Right kidney (tissue), 1 donor: ENCODE measurements around the gene PLIN5.
"Not testable (repeated sequence)": the region's sequence is repeated elsewhere in the genome, so short reads cannot be mapped to it uniquely, and the experiment has no call there.

Experiments used
- DNase-seq: peaks from one replicate; pipeline ENCODE4 v3.0.0-alpha.2; 2016

Gene PLIN5

DNA sequence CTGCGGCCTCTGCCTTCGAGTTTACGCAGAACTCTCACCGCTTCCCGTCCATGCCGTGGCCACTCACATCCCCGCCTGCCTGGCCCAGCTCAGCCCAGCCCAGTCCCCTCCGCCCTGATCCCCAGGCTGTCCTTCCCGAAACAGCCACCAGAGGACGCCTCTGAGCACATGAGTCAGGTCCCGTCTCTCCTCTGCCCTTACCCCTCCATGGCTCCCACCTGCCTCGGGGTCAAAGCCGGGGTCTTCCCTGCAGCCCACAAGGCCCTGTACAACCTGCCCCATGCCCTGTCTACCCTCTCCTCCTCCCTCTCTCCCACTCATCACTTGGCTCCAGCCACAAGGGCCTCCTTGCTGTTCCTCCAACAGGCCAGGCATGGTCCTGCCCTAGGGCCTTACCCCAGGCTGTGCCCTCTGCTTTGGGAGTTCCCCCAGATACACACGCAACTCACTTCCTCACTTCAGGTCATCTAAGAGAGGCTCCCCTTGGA, 32.6 kb upstream of the PLIN5 start:
- DNase-seq, result no peak

DNA sequence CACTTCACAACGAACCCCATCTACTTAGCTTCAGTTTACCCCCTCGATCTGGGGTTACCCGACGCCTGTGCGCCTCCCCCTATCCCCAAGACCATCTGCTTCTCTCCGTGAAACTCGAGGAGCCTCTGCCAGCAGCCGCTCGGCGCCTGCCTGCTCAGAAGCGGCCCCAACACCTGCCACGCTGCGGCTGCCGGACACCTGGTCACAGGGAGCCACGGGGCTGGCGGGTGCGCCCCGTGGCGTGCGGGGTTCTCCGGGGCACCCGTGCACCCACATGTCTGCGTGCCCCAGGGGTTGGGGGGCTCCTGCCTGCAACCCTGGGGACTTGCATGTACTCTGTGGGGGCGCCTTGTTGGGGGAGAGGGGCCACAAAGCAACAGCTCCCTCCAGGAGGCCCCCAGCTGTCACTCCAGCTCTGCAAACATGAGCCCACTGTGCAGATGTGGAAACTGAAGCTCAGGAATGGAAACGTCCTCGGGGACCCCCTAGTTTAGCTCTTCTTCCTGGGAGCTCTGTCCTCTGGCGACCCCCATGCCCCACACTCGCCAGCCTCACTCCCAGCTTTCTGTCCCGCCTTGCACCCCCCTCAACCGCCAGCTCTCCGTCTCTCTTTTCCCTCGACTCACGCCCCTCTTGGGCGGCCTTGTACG, 31.5 kb upstream of the PLIN5 start:
- no peak for DNase-seq

DNA sequence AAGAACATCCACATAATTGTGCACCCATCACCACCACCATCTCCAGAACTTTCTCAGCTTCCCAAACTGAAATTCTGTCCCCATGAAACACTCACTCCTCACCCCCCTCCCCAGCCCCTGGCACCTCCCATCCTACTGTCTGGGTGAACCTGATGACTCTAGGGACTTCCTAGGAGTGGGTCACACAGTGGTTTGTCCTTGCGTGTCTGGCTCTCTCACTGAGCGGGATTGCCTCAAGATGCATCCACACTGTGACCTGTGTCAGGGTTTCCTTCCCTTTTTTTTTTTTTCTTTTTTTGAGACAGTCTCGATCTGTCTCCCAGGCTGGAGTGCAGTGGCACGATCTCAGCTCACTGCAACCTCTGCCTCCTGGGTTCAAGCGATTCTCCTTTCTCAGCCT, 28.5 kb upstream of the PLIN5 start:
- not testable (repeated sequence) for DNase-seq

DNA sequence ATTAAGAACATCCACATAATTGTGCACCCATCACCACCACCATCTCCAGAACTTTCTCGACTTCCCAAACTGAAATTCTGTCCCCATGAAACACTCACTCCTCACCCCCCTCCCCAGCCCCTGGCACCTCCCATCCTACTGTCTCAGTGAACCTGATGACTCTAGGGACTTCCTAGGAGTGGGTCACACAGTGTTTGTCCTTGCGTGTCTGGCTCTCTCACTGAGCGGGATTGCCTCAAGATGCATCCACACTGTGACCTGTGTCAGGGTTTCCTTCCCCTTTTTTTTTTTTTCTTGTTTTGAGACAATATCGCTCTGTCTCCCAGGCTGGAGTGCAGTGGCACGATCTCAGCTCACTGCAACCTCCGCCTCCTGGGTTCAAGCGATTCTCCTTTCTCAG, 27.1 kb upstream of the PLIN5 start:
- DNase-seq, result not testable (repeated sequence)

DNA sequence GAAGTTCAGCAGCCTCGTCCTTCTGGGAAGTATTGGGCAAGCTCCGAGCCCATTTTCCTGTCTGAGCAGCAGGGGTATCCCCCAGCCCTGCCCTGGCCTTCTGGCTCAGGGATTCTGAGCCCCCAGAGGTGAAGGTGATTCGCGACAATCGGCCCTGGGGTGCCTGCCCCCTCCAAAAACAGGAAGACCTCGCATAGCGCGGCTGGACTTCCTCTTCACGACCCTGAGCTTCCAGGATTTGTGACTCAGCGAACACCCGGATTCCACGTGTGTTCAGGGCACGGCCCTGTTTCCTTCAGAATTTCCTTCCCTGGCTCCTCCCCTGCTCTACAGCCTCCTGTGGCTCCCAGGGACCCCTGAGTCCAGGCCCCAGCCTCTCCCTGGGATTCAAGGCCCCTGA, 24.5 kb upstream of the PLIN5 start, which contains the start of gene SEMA6B:
Gene SEMA6B (minus strand): TSS at position 116 of the 400 bp plus-strand sequence. CDS start 1,227 bp downstream, outside the sequence.
- DNase-seq, result no peak

DNA sequence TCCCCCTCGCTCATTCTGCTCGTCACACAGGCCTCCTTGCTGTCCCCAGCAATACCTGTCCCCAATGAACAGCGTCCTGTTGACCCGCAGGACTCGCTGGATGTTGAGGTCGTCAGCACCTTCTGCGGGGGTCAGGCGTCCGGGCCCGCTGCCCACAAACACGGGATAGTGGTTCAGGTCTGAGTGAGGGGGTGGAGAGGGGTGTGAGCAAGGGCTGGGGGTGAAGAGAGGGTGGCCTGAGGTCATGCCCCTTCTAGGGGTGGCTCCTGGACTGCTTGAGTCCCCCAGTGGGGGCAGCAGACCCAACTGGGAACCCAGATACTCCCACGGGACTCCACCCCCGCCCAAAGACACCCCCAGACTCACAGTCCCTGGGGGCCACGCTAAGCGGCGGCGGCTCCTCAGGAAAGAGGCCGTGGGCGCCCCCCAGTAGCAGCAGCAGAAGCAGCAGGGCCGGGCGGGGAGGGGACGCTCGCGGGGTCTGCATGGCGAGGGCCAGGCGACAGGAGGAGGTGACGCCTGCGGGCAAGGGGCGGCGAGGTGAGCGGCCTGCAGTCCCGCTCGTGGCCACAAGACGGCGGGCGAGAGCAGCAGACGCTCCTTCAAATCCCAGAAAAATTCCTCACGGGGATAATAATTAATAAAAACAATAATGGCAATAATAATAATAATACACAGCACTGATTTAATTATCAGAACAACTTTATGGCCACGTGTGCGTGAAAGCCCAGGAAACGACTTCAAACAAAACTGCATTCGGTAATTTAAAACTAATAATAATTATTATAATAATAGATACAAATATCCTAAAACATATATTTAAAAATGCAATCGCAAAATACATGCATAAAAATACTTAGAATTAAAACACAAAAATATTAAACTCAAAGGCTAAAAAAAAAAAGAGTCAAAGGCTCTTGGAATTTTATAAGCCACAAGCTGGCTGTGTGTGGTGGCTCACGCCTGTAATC, 23.2 kb upstream of the PLIN5 start:
- no peak for DNase-seq

DNA sequence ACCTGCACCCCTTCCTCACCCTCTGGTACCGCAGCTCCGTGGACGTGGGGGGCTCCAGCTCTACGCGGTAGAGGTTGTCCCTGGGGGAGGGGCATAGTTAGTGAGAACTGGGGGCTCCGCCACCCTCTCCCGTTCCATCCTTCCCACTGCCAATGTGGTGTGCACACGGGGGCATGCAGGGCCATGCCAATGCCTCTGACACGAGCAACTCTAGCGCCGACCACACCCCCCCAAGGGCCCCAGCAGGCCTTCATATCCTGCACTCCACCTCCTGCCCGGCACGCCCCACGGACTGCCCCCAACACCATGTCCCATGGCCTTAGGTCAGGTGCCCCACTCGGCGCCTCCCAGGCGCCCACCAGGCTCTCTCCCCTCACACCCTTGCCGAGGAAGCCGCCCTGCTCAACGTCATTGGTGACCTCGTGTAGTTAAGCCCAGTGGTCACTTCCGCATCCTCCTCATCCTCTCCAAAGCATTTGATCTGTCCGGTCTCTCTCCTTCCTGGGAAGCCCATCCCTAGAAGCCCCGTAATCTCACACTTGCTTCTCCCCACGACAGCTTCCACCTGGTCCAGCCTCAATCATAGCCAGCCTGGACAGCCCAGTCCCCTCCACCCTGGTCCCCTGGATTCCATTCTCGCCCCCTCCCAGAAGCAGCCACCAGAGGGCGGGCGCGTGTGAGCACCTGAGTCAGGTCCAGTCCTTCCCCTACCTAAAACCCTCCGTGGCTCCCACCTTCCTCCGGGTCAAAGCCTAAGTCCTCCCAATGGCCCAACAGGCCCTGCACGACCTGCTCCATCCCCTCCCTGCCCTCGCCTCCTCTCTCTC, 22.3 kb upstream of the PLIN5 start:
- DNase-seq, result no peak

DNA sequence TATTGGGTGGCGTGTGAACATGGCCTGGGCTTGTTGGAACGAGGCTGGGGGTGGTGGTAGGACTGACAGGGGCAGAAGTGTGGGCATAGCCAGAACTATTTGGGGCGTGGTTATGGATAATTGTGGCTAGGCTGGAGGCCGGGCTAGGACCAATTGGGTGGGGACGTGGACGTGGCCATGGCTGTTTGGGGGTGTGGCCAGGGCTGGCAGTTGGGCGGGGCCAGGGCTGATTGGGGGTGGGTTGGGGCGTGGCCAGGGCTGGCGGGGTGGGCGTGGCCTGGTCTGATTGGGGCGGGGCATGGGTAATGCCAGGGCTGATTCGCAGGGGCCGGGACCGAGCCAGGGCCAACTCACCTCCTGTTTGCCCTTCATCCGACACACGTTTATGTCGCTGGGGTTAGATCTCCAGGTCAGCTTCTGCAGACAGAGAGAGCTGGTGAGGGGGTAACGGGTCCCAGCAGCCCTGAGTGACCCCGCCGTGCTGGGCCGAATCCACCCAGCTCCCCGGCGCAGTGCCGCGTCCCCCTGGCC, 21.6 kb upstream of the PLIN5 start:
- DNase-seq, result no peak

DNA sequence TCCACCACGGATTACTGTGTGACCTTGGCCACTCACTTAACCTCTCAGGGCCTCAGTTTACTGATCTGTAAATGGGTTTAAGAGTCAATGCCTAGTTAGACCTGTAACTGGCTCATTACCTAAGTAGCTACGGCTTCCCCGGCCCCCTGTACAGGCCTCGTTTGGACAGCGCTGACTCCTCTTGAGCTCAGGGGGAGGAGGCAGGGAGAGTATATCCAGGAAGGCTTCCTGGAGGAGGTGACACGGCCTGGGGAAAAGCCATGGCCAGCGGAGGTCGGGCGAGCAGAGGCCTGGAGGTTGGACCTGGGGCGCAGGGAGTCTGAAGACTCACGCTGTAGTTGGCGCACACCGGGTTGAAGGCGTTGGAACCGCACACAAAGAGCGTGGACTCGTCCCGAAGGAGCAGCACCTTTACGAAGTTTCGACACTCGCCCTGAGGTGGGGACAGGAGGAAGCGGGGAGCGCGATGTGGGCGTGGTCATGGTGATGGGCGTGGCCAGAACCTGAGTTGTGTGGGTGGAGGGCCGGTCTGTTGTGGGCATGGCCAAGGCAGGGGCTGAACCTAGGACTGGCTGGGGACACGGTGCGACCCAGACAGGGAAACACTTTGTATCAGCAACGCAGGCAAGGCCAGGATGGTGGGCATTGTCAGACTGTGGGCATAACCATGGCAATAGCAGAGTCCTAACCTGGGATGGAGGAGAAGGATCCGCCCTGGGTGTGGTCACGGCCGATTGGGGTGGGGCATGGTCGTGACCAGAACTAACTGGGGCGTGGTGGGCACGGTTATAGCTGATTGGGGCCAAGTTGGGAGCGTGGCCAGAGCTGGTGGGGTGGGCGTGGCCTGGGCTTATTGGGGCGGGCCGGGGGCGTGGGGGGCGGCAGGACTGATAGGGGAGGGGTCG, 20.9 kb upstream of the PLIN5 start:
- no peak for DNase-seq

DNA sequence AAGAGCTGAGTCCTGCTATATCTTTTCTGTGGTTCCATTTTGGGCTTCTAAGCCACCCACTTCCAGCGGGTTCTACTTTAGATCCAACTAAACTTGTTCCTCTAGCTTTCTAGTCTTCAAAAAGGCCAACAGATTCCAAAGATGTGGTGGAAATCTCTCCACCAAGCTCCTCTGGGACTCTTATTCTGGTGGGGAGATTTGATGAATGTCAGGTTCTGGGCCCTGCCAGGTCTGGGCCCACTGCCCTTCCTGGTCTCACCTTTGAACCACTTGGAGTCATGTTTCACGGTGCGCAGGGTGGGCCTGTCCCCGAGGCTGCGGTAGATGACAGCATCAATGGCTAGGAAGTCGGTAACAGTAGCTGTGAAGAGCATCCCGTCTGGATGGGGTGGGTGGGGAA, 19.7 kb upstream of the PLIN5 start:
- no peak for DNase-seq

DNA sequence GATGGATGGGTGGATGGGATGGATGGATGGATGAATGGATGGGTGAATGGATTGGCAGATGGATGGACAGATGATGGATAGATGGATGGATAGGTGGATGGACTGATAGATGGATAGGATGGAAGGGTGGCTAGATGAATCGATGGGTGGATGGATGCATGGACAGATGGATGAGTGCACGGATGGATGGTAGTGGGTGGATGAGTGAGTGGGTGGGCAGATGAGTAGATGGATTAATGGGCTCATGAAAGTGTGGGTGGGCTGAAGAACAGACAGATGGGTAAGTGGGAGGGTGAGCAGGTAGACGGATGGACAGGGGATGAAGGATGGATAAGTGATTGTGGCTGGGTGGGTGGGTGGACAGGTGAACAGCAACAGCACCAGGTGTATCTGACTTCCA, 18.8 kb upstream of the PLIN5 start:
- DNase-seq, result no peak

DNA sequence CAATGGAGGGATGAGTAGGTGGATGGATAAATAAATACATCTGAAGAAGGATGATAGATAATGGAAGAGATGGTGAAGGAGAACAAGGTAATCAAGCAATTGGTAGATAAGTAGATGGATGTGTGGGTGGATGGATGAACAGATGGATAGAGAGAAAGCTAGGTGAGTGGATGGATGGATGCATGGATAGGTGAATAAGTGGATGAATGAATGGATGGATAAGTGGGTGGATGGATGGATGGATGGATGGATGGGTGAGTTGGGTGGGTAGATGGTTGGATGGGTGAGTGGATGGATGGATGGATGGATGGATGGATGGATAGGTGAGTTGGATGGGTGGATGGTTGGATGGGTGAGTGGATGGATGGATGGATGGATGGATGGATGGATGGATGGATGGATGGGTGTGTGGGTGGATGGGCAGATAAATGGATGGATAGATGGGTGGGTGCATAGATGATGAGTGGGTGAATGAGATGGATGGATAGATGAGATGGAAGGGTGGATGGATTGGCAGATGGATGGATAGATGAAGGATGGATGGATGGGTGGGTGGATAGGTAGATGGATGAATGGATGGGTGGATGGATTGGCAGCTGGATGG, 18.2 kb upstream of the PLIN5 start:
- DNase-seq, result no peak

DNA sequence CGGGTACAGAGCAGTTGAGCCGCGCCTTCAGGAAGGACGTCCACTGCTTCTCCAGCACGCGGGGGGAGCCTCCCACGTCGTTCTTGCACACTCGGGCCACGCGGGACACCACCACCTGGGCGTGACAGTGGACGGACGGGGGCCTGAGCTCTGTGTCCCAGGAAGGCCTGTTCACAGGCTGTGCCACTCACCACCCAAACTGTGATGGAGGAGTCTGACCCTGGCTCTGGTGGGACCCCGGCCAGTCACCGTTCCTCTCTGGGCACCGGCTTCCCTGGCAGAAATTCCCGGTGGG, 17.4 kb upstream of the PLIN5 start:
- DNase-seq, result no peak

DNA sequence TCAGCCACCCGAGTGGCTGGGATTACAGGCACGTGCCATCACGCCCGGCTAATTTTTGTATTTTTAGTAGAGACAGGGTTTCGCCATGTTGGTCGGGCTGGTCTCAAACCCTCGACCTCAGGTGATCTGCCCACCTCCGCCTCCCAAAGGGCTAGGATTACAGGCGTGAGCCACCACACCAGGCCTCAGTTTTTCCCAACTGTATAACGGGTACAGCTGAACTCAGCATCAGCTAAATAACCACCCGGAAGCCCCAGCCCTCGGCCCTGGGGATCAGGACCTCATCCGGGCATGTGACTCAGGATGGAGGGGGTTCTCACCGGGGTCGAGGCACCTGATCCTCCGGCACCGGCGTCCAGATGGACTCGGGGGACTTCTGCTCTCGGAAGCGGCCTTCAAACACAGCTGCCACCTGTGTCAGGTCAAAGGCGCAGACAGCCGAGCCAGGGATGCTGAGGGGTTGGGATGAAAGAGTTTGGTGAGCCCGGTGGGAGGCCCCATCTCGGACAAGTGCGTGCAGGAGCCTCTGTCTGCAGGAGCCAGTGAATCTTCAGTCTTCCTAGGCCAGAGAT, 15.5 kb upstream of the PLIN5 start:
- no peak for DNase-seq

DNA sequence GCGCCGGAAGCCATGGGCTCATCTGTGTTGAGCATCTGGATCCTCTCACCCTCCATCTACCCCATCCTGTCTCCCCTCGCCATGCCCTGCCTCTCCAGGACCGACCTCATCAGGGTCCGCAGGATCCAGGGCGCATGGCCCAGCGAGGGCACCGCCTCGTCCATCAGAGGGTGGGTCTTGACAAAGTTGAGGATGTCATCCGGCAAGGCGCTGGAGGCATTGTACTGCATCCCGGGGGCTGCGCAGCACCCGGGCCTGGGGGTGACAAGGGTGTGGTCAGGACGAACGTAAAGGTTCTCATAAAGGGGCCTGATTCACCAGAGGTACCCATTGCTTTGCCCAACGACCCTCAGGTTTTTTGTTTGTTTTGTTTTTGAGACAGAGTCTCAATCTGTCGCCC, 15.0 kb upstream of the PLIN5 start:
- DNase-seq, result no peak

DNA sequence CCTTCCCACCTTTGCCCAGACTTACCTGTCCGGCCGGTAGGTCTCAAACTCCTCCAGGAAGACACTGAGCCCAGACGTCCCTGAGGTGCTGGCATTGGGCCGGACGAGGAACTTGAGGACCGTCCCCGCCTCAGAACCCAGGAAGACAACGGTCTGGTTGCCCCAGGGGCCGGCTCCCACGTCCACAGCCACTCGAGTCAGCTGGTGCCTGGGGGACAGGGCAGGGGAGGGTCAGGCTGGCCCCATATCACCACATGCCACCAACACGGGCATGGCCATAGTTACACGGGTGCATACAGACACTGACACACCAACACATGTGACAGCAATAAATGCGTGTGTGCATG, 13.2 kb upstream of the PLIN5 start:
- DNase-seq, result no peak

DNA sequence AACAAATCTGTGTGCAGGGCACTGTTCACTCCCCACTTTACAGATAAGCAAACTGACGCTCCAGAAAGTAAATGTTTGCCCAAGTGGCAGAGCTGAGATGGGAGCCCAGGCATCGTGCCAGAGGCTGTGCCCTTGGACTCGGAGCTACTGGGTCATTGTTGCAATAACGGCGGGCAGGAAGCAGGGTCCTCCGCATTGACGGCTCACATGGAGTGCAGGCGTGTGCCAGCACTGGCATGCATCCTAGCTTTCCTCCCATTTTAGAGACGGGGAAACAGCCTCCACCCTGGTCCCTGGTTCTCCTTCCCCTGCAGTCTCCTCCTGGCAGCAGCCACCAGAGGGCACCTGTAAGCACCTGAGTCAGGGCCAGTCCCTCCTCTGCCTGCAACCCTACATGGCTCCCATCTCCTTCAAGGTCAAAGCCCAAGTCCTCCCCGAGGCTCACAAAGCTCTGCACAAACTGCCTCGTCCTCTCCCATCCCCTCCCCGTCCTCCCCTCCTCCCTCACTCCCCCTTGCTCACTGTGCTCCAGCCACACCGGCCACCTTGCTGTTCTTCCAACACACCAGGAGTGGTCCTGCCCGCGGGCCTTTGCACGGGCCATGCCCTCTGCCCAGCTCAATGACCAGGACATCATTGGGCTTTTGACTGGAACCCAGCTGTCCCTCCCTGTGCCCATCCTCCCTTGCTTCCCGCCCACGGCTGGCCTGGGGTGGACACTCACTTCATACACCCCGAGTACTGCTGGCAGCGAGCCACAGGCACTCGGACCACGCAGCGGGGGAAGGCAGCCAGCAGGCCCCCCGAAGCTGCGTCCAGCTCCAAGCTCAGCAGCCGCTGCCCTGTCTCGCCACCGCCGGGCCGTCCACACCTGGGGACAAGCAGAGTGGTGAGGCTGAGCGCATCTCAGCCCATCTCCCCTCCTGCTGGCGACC, 12.5 kb upstream of the PLIN5 start:
- DNase-seq, result no peak

DNA sequence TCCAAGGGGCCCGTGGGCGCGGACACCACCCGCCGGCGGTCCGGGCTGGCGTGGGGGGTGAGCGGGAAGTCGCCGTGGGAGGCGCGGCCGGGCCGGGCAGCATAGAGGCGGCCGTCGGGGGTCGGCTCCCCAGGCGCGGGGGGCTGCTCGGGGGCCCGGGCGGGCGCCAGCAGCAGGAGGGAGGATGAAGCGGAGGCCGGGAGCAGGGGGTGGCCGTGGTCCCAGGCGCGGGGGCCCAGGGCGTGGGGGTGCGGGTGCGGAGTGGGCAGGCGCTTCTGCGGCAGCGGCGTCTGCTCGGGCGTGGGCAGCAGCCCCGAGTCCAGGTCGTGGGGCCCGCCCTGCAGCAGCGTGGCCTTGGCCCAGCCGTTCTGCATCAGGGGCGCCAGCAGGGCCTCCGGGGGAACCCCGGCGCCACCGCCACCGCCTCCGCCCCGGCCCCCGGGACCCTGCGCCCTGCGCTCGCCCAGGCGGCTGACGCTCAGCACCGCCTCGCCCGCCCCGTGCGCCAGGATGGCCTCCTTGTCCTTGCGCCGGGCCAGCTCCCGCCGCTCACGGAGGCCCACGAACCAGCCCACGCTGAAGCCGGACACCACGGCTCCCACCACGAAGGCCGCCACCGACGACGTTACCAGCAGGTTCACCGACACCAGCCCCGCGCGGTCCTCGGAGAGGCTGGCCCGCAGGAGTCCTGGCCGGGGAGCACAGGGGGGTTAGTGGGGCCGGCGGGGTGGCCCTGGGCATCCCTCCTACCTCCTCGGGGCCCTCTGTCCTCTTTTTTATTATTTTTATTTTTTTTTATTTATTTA, 9.0 kb upstream of the PLIN5 start:
- DNase-seq, result no peak
